D721Med (cell line): ENCODE results near the gene SURF4.

ENCODE experiments used
- DNase-seq: peaks from one replicate; pipeline ENCODE4 v3.0.0; 2011; ENCODE audit warnings: low spot score; ENCODE audit not compliant: insufficient read length
- FAIRE-seq: peaks from 2 replicates; lab custom pipeline; 2011; peaks lifted over from hg19 to GRCh38; lab: Jason Lieb, UNC
- CTCF ChIP-seq: IDR thresholded peaks from 2 replicates; pipeline ENCODE4 v1.5.1; 2012; ENCODE audit warnings: mild to moderate bottlenecking, control low read depth; ENCODE audit not compliant: insufficient read depth; ENCODE audit errors: missing control alignments

SURF4 gene

DNA sequence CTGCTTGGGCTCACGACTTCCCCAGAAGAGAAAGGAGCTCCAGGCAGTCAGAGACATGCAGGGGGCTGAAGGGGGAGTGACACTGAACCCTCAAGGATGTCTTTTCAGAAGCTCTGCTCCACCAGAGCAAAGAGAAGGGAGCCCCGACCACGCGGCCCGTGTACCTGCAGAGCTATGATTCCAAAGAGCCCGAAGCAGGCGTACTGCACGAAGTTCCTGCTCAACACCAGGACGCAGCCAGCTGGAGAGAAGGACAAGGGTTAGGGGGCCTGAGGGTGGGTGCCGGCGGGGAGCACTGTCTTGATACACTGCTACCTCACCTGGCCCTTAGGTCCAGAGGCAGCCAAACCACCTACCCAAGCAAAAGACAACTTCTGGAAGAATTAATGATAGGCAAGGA is 9.4 kb downstream of the SURF4 start:
- DNase-seq (no peak), FAIRE-seq (no peak)
- no peak for TF ChIP-seq CTCF

DNA sequence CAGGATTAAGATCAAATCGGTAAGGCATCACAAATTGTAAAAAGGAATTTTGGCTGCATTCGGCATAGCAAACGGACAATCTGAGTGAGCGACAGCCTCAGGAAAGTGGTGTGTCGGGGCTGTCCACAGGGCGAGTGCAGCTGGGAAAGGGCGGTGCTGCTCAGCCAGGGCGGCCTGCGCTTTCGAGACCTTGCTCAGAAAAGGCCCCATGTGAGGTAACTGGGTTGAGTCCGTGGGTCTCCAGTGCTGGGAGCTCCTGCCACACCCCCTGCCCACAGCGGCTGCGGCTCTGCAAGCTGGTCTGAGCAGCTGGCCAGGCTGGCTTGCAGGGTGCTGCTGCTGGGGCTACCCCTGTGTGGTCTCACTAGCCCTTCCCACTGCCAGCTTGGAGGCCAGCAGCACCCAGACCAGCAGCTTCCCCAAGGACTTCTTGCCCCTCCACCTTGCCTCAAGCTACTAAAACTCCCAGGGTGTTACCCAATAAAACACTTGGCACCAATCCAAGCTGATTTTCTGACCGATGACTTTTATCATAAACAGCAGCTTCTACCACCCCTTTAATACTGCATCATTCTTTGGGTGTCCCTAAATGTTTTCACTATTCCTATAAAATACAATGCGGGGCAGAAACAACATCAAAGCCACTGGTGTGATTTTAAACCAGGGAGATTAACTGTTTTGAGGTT is 13.4 kb downstream of the SURF4 start:
- no peak for DNase-seq
- TF ChIP-seq CTCF: no peak
- no peak for FAIRE-seq

DNA sequence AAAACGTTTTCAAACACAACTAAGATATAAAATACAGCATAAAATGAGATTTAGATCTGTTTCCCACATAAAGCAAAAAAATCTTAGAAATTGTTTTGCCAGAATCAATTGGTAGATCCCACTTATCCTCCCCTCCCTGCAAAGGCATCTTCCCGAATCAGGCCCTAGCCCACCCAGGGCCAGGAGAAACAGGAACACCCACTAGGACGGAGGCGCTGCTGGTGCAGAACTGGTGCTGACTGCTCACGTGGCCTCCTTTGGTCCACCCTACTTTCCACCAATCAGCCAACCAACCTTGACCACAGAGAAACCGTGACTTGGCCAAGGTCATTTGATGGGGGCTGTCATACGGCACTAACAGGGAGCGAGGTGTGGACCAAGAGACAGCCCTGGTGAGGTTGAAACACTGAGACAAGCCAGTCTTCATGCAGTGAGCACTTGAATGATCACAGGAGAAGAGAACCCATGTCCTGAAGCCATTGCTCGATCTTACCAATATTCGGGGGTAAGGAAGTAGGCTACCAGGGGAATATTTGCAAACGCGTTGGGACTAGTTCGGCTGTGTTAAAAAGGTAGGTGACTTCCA is 14.3 kb downstream of the SURF4 start:
- FAIRE-seq (no peak), DNase-seq (no peak)
- no peak for TF ChIP-seq CTCF

DNA sequence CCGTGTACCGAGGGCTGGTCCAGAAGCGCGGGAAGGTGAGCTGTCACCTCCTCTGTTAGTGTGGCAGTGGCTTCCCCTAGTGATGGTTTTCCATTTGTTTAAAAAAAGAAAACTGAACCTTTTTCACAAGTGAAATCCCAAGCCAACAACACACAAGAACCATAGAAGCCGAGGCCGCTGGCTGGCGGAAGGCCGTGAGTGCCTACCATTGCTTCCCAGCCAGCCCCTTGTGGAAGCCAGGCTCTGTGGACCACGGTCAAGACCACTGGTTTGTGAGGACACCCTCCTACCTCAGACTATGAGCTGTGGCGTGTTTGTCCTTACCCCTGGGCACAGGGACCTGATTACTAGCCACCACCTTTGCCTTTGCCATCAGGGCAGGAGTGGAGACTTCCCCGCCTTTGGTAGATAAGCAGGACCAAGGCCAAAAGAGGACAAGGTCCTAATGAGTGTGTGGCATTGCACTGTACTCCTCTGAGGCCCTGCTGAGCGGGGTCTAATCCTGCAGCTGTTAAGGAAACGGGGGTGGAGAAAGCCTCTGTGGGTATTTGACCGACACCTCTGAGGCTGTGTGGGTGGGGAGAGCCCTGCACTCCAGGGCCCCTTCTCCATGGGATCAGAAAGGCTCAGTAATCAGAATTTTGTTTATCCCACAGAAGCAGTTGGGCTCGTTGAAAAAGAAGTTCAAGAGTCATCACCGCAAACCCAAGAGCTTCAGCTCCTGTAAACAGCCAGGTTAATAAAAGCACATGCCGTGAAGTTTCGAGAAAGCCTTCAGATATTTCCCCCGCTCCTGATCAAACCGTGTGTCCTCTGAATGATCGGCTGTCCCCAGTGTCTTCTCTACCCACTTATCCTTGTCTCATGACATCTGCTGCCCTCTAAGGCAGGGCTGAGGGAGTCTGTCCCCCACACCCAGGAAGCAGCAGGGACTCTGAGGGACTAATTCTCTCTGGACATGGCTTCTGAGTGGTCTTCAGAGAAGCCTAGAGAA is 15.2 kb downstream of the SURF4 start:
- TF ChIP-seq CTCF: no peak
- no peak for DNase-seq
- no peak for FAIRE-seq

DNA sequence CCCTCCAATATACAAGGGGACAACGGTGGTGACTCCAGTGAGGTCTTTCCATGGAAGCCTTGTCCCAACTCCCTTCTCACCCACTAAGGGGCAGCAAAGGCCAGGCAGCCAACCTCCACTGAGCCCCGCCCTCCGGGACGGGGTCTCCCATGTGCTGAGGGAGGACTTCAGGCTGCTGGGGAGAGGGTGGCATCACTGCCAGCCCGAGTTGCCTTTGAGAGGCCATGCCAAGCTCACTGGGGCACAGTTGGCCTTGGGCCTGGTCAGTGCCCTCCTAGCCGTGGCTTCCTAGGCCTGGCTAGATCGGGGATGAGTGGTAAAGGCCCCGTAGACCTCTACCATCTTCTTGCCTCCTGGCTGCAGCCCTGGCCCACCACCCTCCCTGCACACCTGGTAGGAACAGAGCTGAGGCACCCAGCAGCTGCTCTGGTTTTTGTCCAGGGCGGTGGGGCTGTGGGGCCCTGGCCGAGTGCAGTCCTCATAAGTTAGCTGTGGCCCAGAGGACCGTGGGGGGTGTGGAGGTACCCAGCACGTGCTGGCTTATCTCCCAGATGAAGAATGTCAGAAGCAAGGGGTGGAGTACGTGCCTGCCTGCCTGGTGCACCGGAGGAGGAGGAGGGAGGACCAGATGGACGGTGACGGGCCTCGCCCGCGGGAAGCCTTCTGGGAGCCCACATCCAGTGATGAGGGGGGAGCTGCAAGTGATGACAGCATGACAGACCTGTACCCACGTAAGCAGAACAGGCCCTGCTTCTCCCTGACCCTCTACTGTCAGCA is 16.3 kb downstream of the SURF4 start:
- TF ChIP-seq CTCF: peak; percentile 23
- FAIRE-seq (no peak), DNase-seq (no peak)

DNA sequence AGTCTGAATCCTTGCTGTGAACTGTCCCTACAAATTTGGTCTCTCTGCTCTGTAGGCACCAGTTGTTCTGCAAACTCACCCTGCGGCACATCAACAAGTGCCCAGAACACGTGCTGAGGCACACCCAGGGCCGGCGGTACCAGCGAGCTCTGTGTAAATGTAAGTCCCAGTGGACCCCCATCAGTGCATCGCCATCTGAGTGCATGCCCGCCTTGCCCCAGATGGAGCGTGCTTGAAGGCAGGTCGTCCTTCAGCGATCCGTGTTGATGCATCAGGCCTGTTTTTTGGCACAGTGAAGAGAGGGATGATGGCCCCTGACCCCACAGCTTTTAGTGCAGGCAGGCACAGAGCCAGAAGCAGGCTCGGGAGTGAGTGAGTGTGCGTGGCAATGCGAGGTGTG is 18.2 kb downstream of the SURF4 start:
- no peak for TF ChIP-seq CTCF
- no peak for DNase-seq
- no peak for FAIRE-seq
